ENCODE measurements around the gene FAN1. TPM values are rescaled to one million over a fixed set of nuclear protein-coding genes. Genes with fewer than 3 reads are reported as not detected.

Gene FAN1
- total RNA-seq, 1 donor from 2014 or later, result 18.4 TPM

DNA sequence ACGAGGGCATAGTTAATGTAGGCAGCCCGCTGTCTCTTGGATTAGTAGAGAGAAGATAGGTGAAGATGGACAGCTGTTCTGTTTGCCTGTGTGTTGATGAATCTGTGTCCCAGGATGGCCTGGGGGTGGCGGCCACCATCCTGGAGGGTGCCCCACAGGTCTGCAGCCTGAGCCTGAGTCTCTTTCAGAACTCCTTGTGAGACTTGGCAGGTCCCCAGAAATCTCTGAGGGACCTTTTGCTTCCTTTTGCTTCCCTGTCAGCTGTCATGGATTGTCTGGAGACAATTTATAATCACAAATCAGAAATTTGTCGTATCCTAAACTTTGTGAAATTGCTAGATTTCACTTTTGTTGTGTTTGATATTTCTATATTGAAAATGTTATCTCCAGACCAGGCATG, 17.4 kb downstream of the FAN1 start:
- Histone ChIP-seq H3K27ac (no peak overlapping the region), H3K4me1 (no peaks in the 10 kb centered on the region), H3K27me3 (no peaks in the 10 kb centered on the region), H3K9me3 (no peaks in the 10 kb centered on the region), H3K36me3 (peaks cover 96% of the 10 kb centered on the region), H3K4me3 (no peak overlapping the region)
- TF ChIP-seq CTCF (IDR thresholded peaks at IDR 0.05), result no peak
- ATAC-seq, result no peak
- intact Hi-C loops (cut with DNase I), result no loop called here
- no peak for DNase-seq

DNA sequence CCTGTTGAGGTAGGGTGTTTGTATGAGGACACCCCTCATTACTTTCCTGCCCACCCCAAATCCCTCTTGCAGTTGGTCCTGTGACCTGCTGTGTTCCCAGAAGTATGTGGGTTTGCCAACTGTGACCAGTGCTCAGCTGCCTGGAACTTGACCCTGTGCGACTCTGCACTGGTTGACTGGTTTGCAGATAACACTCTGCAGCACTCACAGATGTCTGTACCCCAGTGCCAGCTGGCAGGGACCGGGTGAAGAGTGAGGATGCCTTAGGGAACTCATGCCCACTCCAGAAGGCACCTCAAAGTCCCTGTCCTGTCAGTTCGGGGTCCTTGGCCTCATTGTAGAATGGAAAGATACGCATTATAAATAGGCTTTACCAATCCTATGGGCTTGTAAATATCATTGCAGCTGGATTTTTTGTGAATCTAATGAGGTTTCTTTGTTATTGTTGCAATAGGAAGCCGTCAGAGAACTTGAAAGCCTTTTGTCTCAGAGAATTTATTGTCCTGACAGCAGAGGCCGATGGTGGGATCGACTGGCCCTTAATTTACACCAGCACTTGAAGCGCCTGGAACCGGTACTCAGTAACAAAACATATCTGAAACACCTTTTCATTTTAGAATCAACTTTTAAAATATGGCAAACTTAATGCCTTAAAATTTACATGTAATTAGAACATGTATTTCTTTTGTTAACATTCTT, 18.2 kb downstream of the FAN1 start:
- Histone ChIP-seq H3K27ac (no peak overlapping the region), H3K36me3 (peaks cover 96% of the 10 kb centered on the region), H3K4me1 (no peaks in the 10 kb centered on the region), H3K9me3 (no peaks in the 10 kb centered on the region), H3K4me3 (no peak overlapping the region), H3K27me3 (no peaks in the 10 kb centered on the region)
- no peak for TF ChIP-seq CTCF (IDR thresholded peaks at IDR 0.05)
- intact Hi-C loops (cut with DNase I), result no loop called here
- ATAC-seq, result no peak
- no peak for DNase-seq

DNA sequence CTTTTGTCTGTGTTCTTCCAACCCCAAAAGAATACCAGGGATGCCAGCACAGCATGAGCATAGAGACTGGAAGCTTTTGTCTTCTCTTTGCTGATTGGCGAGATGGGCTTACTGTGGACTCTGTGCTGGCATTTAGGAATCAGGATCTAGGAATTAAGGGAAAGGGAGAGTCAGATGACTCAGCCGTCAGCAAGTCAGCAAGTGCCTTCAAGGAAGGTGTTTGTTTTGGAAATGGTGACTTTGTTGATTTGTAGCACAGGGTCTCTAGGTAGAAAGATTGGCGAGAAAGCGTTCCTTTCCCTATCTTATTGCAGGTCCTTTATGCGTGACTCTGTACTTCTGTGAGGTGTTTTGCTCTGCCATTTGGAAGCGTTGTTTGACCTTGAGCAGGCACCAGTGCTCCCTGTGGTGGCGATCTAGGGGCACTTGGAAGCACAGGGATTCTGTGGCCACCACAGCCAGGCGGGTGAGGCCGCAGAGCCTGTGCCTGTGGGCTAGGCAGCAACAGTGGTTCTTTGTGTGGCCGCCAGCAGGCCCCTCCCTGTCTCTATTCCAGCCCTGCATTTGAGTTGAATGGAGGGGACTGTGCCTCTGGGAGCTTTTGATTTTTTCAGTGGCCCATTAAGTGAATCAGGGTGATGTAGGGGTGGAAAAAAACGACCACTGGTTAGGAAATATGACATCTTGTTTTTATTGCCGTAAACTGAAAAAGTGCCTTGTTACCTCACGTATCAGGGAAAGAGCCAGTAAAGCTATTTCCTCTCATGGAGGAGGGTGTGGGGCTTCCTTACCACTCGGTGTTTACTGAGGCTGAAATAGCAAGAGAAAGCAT, 19.0 kb downstream of the FAN1 start:
- Histone ChIP-seq H3K4me1 (no peaks in the 10 kb centered on the region), H3K27me3 (no peaks in the 10 kb centered on the region), H3K36me3 (peaks cover 96% of the 10 kb centered on the region), H3K9me3 (no peaks in the 10 kb centered on the region), H3K4me3 (no peak overlapping the region), H3K27ac (no peak overlapping the region)
- DNase-seq, result no peak
- TF ChIP-seq CTCF (IDR thresholded peaks at IDR 0.05), result no peak
- ATAC-seq, result no peak
- intact Hi-C loops (cut with DNase I), result no loop called here

DNA sequence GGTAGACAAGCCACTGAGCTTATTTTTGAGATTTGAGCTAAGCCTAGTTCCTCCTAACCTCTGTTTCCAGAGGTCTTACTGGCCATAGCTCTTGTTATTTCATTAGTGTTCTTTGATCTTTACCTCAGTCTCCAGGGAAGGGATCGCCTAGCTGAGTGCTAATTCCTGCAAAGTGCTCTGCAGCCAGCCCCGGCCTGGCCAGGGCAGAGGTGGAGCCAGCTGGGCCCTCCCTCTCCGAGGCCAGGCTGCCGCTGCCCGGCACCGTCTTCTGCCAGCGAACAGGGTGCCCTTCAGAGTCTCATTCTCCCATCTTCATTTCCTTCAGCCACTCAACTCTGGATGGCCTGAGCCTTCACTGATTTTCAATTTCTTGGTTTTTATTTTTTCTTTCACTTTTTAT, 19.7 kb downstream of the FAN1 start:
- Histone ChIP-seq H3K4me1 (no peaks in the 10 kb centered on the region), H3K27me3 (no peaks in the 10 kb centered on the region), H3K9me3 (no peaks in the 10 kb centered on the region), H3K4me3 (no peak overlapping the region), H3K27ac (no peak overlapping the region), H3K36me3 (peaks cover 91% of the 10 kb centered on the region)
- TF ChIP-seq CTCF (IDR thresholded peaks at IDR 0.05), result no peak
- intact Hi-C loops (cut with DNase I), result no loop called here
- DNase-seq, result no peak
- ATAC-seq, result no peak

GRCh38 chr15:30924353-30924752, 20.6 kb downstream of the FAN1 start:
- no peaks in the 10 kb centered on the region for H3K4me1 ChIP-seq
- H3K4me3 ChIP-seq, result no peak overlapping the region
- peaks cover 92% of the 10 kb centered on the region for H3K36me3 ChIP-seq
- no peak for TF ChIP-seq CTCF (IDR thresholded peaks at IDR 0.05)
- intact Hi-C loops (cut with DNase I), result no loop called here
- no peaks in the 10 kb centered on the region for H3K9me3 ChIP-seq
- H3K27me3 ChIP-seq, result no peaks in the 10 kb centered on the region
- ATAC-seq, result no peak
- DNase-seq, result no peak
- no peak overlapping the region for H3K27ac ChIP-seq

Measured in upper lobe of right lung (tissue), 1 donor.